MM.1S (cell line): ENCODE data around the gene PLSCR2.

Source experiments
- DNase-seq: peaks from one replicate; pipeline ENCODE4 v3.0.0-alpha.2; 2015
- H2AFZ ChIP-seq: fragments of 300-600 bp; sonication (generic); 2 replicates; pipeline ENCODE4 v1.6.0; 2016; ENCODE audit warnings: antibody characterized with exemption, low read length
- H3F3A ChIP-seq: fragments of 300-600 bp; sonication (generic); 2 replicates; pipeline ENCODE4 v1.6.1; 2016; ENCODE audit warnings: mild to moderate bottlenecking, antibody characterized with exemption, low read length, moderate library complexity, mixed read lengths; ENCODE audit not compliant: insufficient read depth
- H3K27ac ChIP-seq: fragments of 300-600 bp; sonication (generic); 2 replicates; pipeline ENCODE4 v1.5.1; 2016; ENCODE audit warnings: mild to moderate bottlenecking, low read length
- H3K27me3 ChIP-seq: fragments of 300-600 bp; sonication (generic); replicated peaks from 2 replicates; pipeline ENCODE4 v1.6.0; 2016; ENCODE audit warnings: low read length; ENCODE audit not compliant: insufficient read depth
- H3K36me3 ChIP-seq: fragments of 300-600 bp; sonication (generic); replicated peaks from 2 replicates; pipeline ENCODE4 v1.6.1; 2016; ENCODE audit warnings: mild to moderate bottlenecking, low read length, mixed read lengths; ENCODE audit not compliant: insufficient read depth
- H3K4me1 ChIP-seq: fragments of 300-600 bp; sonication (generic); 2 replicates; pipeline ENCODE4 v1.6.1; 2016; ENCODE audit warnings: low read length, mixed read lengths
- H3K4me2 ChIP-seq: fragments of 300-600 bp; sonication (generic); 2 replicates; pipeline ENCODE4 v1.6.0; 2016; ENCODE audit warnings: low read depth, low read length
- H3K4me3 ChIP-seq: fragments of 300-600 bp; sonication (generic); 2 replicates; pipeline ENCODE4 v1.5.1; 2016; ENCODE audit warnings: low read length, mixed read lengths
- H3K79me2 ChIP-seq: fragments of 300-600 bp; sonication (generic); 2 replicates; pipeline ENCODE4 v1.6.1; 2016; ENCODE audit warnings: mixed run types, low read length, mixed read lengths
- H3K9ac ChIP-seq: fragments of 300-600 bp; sonication (generic); 2 replicates; pipeline ENCODE4 v1.6.1; 2016; ENCODE audit warnings: low read length, mixed read lengths
- H3K9me2 ChIP-seq: fragments of 300-600 bp; sonication (generic); replicated peaks from 2 replicates; pipeline ENCODE4 v1.6.1; 2016; ENCODE audit warnings: mild to moderate bottlenecking, low read length, mixed read lengths; ENCODE audit not compliant: insufficient read depth
- H3K9me3 ChIP-seq: fragments of 300-600 bp; sonication (generic); replicated peaks from 2 replicates; pipeline ENCODE4 v1.6.1; 2016; ENCODE audit warnings: mild to moderate bottlenecking, low read length, mixed read lengths; ENCODE audit not compliant: insufficient read depth
- H4K20me1 ChIP-seq: fragments of 300-600 bp; sonication (generic); 2 replicates; pipeline ENCODE4 v1.6.1; 2016; ENCODE audit warnings: mild to moderate bottlenecking, low read length, moderate library complexity, mixed read lengths; ENCODE audit not compliant: insufficient read depth
- EZH2 ChIP-seq: fragments of 300-600 bp; sonication (generic); optimal IDR thresholded peaks from 2 replicates; pipeline ENCODE3; 2017; ENCODE audit warnings: low read depth, mild to moderate bottlenecking, antibody characterized with exemption, low read length, mixed read lengths
- EZH2phosphoT487 ChIP-seq: fragments of 300-600 bp; sonication (generic); IDR thresholded peaks from 2 replicates; pipeline ENCODE4 v1.6.1; 2018; ENCODE audit warnings: antibody characterized with exemption, low read length
- TF ChIP-seq, protein P1 (sequence below): fragments of 300-600 bp; sonication (generic); IDR thresholded peaks from 2 replicates; pipeline ENCODE4 v1.5.1; 2016; ENCODE audit warnings: antibody characterized with exemption, low read length, mixed read lengths

The PLSCR2 gene

DNA sequence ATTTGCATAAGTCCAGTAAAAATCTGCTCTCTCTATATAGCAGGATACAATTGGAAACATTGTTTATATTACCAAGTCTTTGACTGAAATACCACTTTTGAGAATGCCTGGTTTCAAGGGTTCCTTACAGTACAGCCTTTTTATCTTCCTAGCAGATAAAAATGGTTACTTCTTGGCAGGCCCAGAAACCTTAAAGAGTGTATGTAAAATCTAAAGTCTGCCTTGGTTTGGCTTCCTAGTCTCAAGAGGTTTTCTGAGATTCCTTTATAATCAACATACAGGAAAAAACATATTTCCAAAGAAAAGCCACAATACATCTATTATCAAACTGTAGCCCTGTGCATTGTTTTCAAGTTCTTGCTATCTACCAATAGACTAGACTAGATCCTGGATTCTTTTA, 84.6 kb downstream of the PLSCR2 start:
- H2AFZ ChIP-seq = no peak overlapping the region
- no peaks in the 10 kb centered on the region for H3K36me3 ChIP-seq
- H3K4me2 ChIP-seq = no peak overlapping the region
- no peak overlapping the region for H3K27ac ChIP-seq
- no peak for DNase-seq
- no peaks in the 10 kb centered on the region for H3F3A ChIP-seq
- H3K27me3 ChIP-seq = no peaks in the 10 kb centered on the region
- H3K9me2 ChIP-seq = no peaks in the 10 kb centered on the region
- no peaks in the 10 kb centered on the region for H3K4me1 ChIP-seq
- H3K9me3 ChIP-seq = no peaks in the 10 kb centered on the region
- H4K20me1 ChIP-seq = no peaks in the 10 kb centered on the region
- TF ChIP-seq, protein P1, sequence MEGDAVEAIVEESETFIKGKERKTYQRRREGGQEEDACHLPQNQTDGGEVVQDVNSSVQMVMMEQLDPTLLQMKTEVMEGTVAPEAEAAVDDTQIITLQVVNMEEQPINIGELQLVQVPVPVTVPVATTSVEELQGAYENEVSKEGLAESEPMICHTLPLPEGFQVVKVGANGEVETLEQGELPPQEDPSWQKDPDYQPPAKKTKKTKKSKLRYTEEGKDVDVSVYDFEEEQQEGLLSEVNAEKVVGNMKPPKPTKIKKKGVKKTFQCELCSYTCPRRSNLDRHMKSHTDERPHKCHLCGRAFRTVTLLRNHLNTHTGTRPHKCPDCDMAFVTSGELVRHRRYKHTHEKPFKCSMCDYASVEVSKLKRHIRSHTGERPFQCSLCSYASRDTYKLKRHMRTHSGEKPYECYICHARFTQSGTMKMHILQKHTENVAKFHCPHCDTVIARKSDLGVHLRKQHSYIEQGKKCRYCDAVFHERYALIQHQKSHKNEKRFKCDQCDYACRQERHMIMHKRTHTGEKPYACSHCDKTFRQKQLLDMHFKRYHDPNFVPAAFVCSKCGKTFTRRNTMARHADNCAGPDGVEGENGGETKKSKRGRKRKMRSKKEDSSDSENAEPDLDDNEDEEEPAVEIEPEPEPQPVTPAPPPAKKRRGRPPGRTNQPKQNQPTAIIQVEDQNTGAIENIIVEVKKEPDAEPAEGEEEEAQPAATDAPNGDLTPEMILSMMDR = no peak
- TF ChIP-seq EZH2phosphoT487 = no peak
- TF ChIP-seq EZH2 = no peak
- no peak overlapping the region for H3K4me3 ChIP-seq
- no peaks in the 10 kb centered on the region for H3K79me2 ChIP-seq
- H3K9ac ChIP-seq = no peak overlapping the region
